Measurements from ENCODE around the gene SZRD1.

DNA sequence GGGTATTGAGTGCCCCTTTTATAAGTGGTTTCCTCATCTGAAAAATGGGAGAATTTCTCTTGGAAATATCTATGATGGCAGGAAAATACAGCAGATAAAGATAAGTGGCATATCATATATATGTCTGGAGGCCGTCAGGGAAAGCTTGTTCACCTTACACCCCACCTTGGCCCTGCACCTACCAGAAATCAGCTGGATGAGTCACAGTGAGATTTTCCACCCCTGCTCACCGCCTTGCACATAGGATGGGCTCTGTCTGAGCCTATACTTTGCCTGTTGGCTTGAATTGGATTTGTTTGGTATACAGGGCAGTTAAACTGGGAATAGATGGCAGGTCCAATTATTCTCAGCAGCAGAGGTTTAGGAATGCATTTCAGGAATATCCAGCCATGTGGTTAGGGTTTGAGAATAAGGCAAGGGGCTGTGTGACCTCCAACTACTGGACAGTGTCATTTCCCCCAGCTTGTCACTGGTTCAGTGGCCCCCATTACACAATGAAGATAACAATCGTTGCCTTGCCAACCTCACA, 70.0 kb downstream of the SZRD1 start, which contains the start of gene SPATA21:
- TF ChIP-seq, protein P1, sequence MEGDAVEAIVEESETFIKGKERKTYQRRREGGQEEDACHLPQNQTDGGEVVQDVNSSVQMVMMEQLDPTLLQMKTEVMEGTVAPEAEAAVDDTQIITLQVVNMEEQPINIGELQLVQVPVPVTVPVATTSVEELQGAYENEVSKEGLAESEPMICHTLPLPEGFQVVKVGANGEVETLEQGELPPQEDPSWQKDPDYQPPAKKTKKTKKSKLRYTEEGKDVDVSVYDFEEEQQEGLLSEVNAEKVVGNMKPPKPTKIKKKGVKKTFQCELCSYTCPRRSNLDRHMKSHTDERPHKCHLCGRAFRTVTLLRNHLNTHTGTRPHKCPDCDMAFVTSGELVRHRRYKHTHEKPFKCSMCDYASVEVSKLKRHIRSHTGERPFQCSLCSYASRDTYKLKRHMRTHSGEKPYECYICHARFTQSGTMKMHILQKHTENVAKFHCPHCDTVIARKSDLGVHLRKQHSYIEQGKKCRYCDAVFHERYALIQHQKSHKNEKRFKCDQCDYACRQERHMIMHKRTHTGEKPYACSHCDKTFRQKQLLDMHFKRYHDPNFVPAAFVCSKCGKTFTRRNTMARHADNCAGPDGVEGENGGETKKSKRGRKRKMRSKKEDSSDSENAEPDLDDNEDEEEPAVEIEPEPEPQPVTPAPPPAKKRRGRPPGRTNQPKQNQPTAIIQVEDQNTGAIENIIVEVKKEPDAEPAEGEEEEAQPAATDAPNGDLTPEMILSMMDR (IDR thresholded peaks at IDR 0.05; ENCODE audit: low read depth, low read length, poor library complexity, severe bottlenecking), result no peak
- TF ChIP-seq EZH2phosphoT487 (IDR thresholded peaks at IDR 0.05; ENCODE audit: borderline replicate concordance, low read length), result no peak
